ENCODE measurements around the gene SULT2A1. TPM values are rescaled to one million over a fixed set of nuclear protein-coding genes. Genes with fewer than 3 reads are reported as not detected.

The SULT2A1 gene
- total and polyA plus RNA-seq, 2 of the 4 experiments (the other 2 are of a cell fraction), result not detected

GRCh38 chr19:47896773-47897172, 10.7 kb upstream of the SULT2A1 start:
- Histone ChIP-seq H3K36me3 (ENCODE audit: control insufficient read depth, insufficient read depth, low read length) (no peaks in the 10 kb centered on the region), H3K27ac (ENCODE audit: insufficient read depth, low read length) (no peak overlapping the region), H2BK120ac (ENCODE audit: low read depth, low read length) (no peak overlapping the region), H3K9ac (ENCODE audit: low read depth, low read length) (no peak overlapping the region), H2BK15ac (ENCODE audit: low read depth, low read length) (no peak overlapping the region), H3K9me3 (ENCODE audit: control insufficient read depth, insufficient read depth, low read length) (0 out of 2 replicates have a peak, but pooled peaks cover 3% of the 10 kb centered on the region), H3K56ac (ENCODE audit: extremely low read depth, insufficient read depth, low read length) (no peak overlapping the region), H3K4ac (ENCODE audit: low read depth, low read length) (no peak overlapping the region), H3K18ac (ENCODE audit: low read depth, low read length) (no peak overlapping the region), H4K91ac (ENCODE audit: insufficient read depth, low read depth, low read length) (no peak overlapping the region), H3K14ac (replicated peaks; ENCODE audit: low read depth, low read length) (no peak overlapping the region), H3K4me2 (ENCODE audit: low read depth, low read length) (no peak overlapping the region), H4K8ac (ENCODE audit: low read depth in 2 of 2, low read length in 2 of 2) (no peak overlapping the region), H3K27me3 (ENCODE audit: control insufficient read depth, insufficient read depth, low read length) (no peaks in the 10 kb centered on the region), H3K9me1 (ENCODE audit: insufficient read depth, low read length) (no peaks in the 10 kb centered on the region), H3K4me1 (ENCODE audit: control insufficient read depth, insufficient read depth, low read length) (no peaks in the 10 kb centered on the region), H4K5ac (ENCODE audit: low read depth, low read length) (no peak overlapping the region), H2AK5ac (ENCODE audit: low read depth, low read length) (no peak overlapping the region), H4K20me1 (ENCODE audit: insufficient read depth, low read length) (no peaks in the 10 kb centered on the region), H3K79me1 (ENCODE audit: low read depth in 1 of 2, low read length in 2 of 2) (no peaks in the 10 kb centered on the region), H3K23ac (ENCODE audit: low read depth, low read length) (no peak overlapping the region), H2AK9ac (replicated peaks; ENCODE audit: low read depth, low read length, poor library complexity) (no peak overlapping the region), H2AFZ (replicated peaks; ENCODE audit: low read length, poor library complexity) (no peak overlapping the region), H2BK20ac (ENCODE audit: low read depth, low read length) (no peak overlapping the region), H2BK5ac (ENCODE audit: low read depth, low read length, poor library complexity, severe bottlenecking) (no peak overlapping the region), H3K4me3 (ENCODE audit: insufficient read depth, low read depth, low read length) (no peak overlapping the region)
- 50% methylated on average over 1 of the region's 5 CpGs; no CpG with 5 or more reads in 1 of the 2 experiments for WGBS, 2 experiments (ENCODE audit: extremely low coverage in 2 of 2, insufficient read length in 1 of 2)
- POLR2A ChIA-PET (ENCODE audit: unreplicated experiment), result no interaction called here
- TF ChIP-seq BHLHE40 (IDR thresholded peaks at IDR 0.05; ENCODE audit: low read depth, low read length) (no peak), SMC3 (IDR thresholded peaks at IDR 0.05; ENCODE audit: low read depth, low read length) (no peak), RFX5 (IDR thresholded peaks at IDR 0.05; ENCODE audit: low read depth, low read length) (no peak), USF2 (IDR thresholded peaks at IDR 0.05; ENCODE audit: low read depth, low read length) (no peak), MXI1 (IDR thresholded peaks at IDR 0.05; ENCODE audit: borderline replicate concordance, low read depth, low read length) (no peak), NFE2L2 (IDR thresholded peaks at IDR 0.05; ENCODE audit: low read depth, low read length) (no peak), CEBPB (IDR thresholded peaks at IDR 0.05; ENCODE audit: low read depth, low read length) (no peak), RCOR1 (IDR thresholded peaks at IDR 0.05; ENCODE audit: insufficient replicate concordance, low read length) (no peak), MAZ (IDR thresholded peaks at IDR 0.05; ENCODE audit: borderline replicate concordance, low read depth, low read length) (no peak), ELK1 (IDR thresholded peaks at IDR 0.05; ENCODE audit: borderline replicate concordance, low read depth, low read length) (no peak), POLR2A (IDR thresholded peaks at IDR 0.05; ENCODE audit: low read depth, low read length) (no peak), FOS (IDR thresholded peaks at IDR 0.05; ENCODE audit: low read depth, low read length) (no peak), RAD21 (IDR thresholded peaks at IDR 0.05; ENCODE audit: low read length) (no peak), MAFK (IDR thresholded peaks at IDR 0.05; ENCODE audit: low read depth, low read length) (no peak), CHD1 (IDR thresholded peaks at IDR 0.05; ENCODE audit: low read depth, low read length) (no peak)
- TF ChIP-seq, protein P1, sequence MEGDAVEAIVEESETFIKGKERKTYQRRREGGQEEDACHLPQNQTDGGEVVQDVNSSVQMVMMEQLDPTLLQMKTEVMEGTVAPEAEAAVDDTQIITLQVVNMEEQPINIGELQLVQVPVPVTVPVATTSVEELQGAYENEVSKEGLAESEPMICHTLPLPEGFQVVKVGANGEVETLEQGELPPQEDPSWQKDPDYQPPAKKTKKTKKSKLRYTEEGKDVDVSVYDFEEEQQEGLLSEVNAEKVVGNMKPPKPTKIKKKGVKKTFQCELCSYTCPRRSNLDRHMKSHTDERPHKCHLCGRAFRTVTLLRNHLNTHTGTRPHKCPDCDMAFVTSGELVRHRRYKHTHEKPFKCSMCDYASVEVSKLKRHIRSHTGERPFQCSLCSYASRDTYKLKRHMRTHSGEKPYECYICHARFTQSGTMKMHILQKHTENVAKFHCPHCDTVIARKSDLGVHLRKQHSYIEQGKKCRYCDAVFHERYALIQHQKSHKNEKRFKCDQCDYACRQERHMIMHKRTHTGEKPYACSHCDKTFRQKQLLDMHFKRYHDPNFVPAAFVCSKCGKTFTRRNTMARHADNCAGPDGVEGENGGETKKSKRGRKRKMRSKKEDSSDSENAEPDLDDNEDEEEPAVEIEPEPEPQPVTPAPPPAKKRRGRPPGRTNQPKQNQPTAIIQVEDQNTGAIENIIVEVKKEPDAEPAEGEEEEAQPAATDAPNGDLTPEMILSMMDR (conservative IDR thresholded peaks at IDR 0.05; ENCODE audit: low read depth, low read length), result no peak
- dilution Hi-C loops (cut with HindIII; ENCODE audit: low sequenced_read_pairs, unreplicated experiment), result no loop called here
- in situ Hi-C loops (cut with MboI; ENCODE audit: low sequenced_read_pairs), result loop anchor here (10.0 kb wide), 1 partner anchor 88 kb away; no protein-coding TSS in a partner anchor
- ATAC-seq (ENCODE audit: low read depth) (no peak), DNase-seq (no peak)
- CTCF ChIA-PET, result no interaction called here
- BruUV-seq (replicated peaks), result no TSS peak
- intact Hi-C loops (cut with micrococcal nuclease), result no loop called here

All from IMR-90 (cell line).